ENCODE measurements around the gene MARK3. TPM values are rescaled to one million over a fixed set of nuclear protein-coding genes. Genes with fewer than 3 reads are reported as not detected.

MARK3 gene
- total RNA-seq, 2 donors from 2014 or later: 87.2 to 147 TPM

DNA sequence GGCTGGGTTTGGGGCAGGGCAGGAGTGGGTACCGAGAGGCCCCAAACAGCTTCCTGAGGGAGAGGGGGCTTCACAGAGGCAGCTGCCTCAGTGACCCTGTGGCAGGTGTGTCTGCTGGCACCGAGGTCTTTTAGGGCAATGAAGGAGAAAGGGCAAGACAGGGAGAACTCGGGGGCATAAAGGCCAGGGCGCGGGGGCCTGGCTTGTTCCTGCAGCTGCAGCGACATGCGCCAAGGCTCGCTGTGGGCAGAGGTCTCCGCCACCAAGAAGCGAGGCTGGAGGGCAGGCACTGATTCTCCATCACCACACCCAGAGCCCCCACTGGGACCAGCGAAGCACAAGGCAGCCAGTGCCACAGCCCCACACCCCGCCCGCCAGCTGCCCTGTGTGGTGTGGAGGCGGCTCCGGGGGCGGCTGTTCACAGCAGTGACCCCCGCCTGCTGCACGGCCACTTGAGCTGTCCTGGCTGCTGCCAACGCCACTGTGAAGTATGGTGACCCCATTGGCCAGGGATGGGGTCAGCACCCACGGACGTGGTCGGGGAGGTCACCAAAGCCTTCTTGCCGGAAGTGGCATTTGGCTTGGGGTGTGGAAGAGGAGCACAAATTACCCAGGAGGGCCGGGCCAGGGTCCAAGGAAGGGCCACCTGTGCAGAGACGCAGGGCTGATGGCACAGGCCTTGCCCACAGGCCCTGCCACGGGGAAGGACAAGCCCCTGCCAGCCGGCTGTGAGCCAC is 160.9 kb downstream of the MARK3 start:
- H3K27ac ChIP-seq: no peak overlapping the region
- intact Hi-C loops (cut with DNase I): no loop called here
- ATAC-seq (no peak), DNase-seq (peak in 1 of 4 donors; percentile 10)
- peaks cover 45% of the 10 kb centered on the region for H3K4me1 ChIP-seq
- WGBS, 2 donors: 69 to 77% methylated on average over 16 to 26 of the region's 27 CpGs
- no peaks in the 10 kb centered on the region for H3K27me3 ChIP-seq
- no peaks in the 10 kb centered on the region for H3K36me3 ChIP-seq (replicated peaks in 1 of 2; ENCODE audit: insufficient read depth in 1 of 2, low read depth in 2 of 2)
- TF ChIP-seq POLR2A (IDR thresholded peaks at IDR 0.05): no peak
- TF ChIP-seq CTCF (IDR thresholded peaks at IDR 0.05): no peak
- no peak overlapping the region for H3K4me3 ChIP-seq
- H3K9me3 ChIP-seq: no peaks in the 10 kb centered on the region

GRCh38 chr14:103546652-103547454 is 161.6 kb downstream of the MARK3 start:
- Histone ChIP-seq H3K27ac (no peak overlapping the region), H3K4me3 (no peak overlapping the region), H3K9me3 (no peaks in the 10 kb centered on the region), H3K4me1 (peaks cover 39% of the 10 kb centered on the region), H3K36me3 (replicated peaks in 1 of 2; ENCODE audit: insufficient read depth in 1 of 2, low read depth in 2 of 2) (no peaks in the 10 kb centered on the region), H3K27me3 (no peaks in the 10 kb centered on the region)
- DNase-seq (peak; percentile 72 to 82 (median 74)), ATAC-seq (peak; percentile 44)
- TF ChIP-seq POLR2A (IDR thresholded peaks at IDR 0.05) (no peak), CTCF (IDR thresholded peaks at IDR 0.05) (peak; percentile 75 to 97 (median 87))
- intact Hi-C loops (cut with DNase I): no loop called here
- 20 to 22% methylated on average over 10 to 21 of the region's 21 CpGs for WGBS, 2 donors

DNA sequence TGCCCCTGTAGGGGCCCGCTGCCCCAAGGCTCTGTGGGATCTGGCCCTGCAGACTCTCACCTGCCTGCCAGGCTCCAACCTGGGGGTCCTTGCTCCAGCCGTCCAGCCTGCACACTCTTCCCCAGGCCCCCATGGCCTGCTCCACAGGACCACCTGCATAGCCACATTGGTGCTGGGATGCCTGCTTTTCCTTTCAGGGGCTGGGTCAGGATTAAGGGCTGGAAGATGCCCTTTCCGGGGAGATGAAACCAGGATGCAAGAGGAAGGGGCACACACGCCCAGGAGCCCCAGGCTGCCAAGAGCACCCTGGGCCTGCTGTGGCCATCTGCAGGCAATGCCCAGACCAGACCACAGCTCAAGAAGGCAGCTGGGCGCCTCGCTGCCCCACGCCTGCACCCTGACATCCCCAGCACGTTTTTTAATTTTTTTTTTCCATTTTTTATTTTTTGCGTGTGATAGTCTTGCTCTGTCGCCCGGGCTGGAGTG is 162.3 kb downstream of the MARK3 start:
- Histone ChIP-seq H3K36me3 (replicated peaks in 1 of 2; ENCODE audit: insufficient read depth in 1 of 2, low read depth in 2 of 2) (no peaks in the 10 kb centered on the region), H3K9me3 (no peaks in the 10 kb centered on the region), H3K4me1 (peaks cover 32% of the 10 kb centered on the region), H3K27me3 (no peaks in the 10 kb centered on the region), H3K4me3 (no peak overlapping the region), H3K27ac (no peak overlapping the region)
- WGBS, 2 donors: 70 to 78% methylated on average over 9 to 11 of the region's 11 CpGs
- ATAC-seq: no peak
- DNase-seq: no peak
- intact Hi-C loops (cut with DNase I): no loop called here
- TF ChIP-seq POLR2A (IDR thresholded peaks at IDR 0.05): no peak
- no peak for TF ChIP-seq CTCF (IDR thresholded peaks at IDR 0.05)

- no peak overlapping the region for H3K4me3 ChIP-seq
- intact Hi-C loops (cut with DNase I): no loop called here
- no peaks in the 10 kb centered on the region for H3K27me3 ChIP-seq
- H3K4me1 ChIP-seq: peaks cover 27% of the 10 kb centered on the region
- 84 to 89% methylated on average over 17 to 18 of the region's 18 CpGs for WGBS, 2 donors
- DNase-seq (peak in 1 of 4 donors; percentile 12), ATAC-seq (no peak)
- H3K27ac ChIP-seq: no peak overlapping the region
- TF ChIP-seq CTCF (IDR thresholded peaks at IDR 0.05) (no peak), POLR2A (IDR thresholded peaks at IDR 0.05) (no peak)
- no peaks in the 10 kb centered on the region for H3K9me3 ChIP-seq
- H3K36me3 ChIP-seq (replicated peaks in 1 of 2; ENCODE audit: insufficient read depth in 1 of 2, low read depth in 2 of 2): no peaks in the 10 kb centered on the region
These were observed 162.8 kb downstream of the MARK3 start for GRCh38 chr14:103547941-103548462.
